Neural progenitor cell (in vitro differentiated cells): ENCODE measurements around the gene TNXB.

Source experiments
- EZH2 ChIP-seq: fragments of 200-600 bp; sonication (generic); IDR thresholded peaks from 2 replicates; pipeline ENCODE4 v1.6.1; 2017; ENCODE audit warnings: antibody characterized with exemption, mild to moderate bottlenecking, moderate library complexity
- EZH2phosphoT487 ChIP-seq: fragments of 200-600 bp; sonication (generic); IDR thresholded peaks from 2 replicates; pipeline ENCODE4 v1.6.1; 2017; ENCODE audit warnings: antibody characterized with exemption
- TF ChIP-seq, protein P1 (sequence below): fragments of 200-600 bp; sonication (generic); IDR thresholded peaks from 2 replicates; pipeline ENCODE4 v1.5.1; 2017; ENCODE audit warnings: antibody characterized with exemption, mild to moderate bottlenecking

- TF ChIP-seq EZH2 = no peak
- TF ChIP-seq, protein P1, sequence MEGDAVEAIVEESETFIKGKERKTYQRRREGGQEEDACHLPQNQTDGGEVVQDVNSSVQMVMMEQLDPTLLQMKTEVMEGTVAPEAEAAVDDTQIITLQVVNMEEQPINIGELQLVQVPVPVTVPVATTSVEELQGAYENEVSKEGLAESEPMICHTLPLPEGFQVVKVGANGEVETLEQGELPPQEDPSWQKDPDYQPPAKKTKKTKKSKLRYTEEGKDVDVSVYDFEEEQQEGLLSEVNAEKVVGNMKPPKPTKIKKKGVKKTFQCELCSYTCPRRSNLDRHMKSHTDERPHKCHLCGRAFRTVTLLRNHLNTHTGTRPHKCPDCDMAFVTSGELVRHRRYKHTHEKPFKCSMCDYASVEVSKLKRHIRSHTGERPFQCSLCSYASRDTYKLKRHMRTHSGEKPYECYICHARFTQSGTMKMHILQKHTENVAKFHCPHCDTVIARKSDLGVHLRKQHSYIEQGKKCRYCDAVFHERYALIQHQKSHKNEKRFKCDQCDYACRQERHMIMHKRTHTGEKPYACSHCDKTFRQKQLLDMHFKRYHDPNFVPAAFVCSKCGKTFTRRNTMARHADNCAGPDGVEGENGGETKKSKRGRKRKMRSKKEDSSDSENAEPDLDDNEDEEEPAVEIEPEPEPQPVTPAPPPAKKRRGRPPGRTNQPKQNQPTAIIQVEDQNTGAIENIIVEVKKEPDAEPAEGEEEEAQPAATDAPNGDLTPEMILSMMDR = peak; percentile 58
- TF ChIP-seq EZH2phosphoT487 = no peak
These were observed 45.5 kb upstream of the TNXB start for GRCh38 chr6:32154514-32155161.
